AG08395 (cell line): ENCODE data around the gene PHLPP1.

Experiments
- DNase-seq: peaks from one replicate; pipeline ENCODE4 v3.0.0; 2012; ENCODE audit warnings: mixed read lengths, low spot score

The PHLPP1 gene

GRCh38 chr18:62850619-62851306 is 135.4 kb downstream of the PHLPP1 start:
- DNase-seq = no peak

DNA sequence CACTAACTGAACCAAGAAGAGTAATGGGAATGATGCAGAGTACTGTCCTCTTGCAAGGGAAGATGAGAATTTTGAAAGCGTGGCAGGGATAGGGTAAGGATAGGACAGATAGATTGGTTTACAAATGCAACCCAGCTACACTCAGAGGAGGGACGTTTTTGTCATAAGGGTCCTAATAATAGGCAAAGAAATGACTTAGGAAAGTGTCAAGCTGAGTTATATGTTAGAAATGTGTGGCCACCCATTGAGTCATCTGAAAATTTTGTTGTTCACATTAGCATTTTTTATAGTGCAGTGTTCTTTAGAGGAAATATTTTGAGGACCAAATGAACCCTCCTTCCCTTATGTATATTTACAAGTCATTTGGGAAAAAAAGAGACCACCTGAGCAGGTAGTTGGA is 137.5 kb downstream of the PHLPP1 start:
- DNase-seq = peak; percentile 26

DNA sequence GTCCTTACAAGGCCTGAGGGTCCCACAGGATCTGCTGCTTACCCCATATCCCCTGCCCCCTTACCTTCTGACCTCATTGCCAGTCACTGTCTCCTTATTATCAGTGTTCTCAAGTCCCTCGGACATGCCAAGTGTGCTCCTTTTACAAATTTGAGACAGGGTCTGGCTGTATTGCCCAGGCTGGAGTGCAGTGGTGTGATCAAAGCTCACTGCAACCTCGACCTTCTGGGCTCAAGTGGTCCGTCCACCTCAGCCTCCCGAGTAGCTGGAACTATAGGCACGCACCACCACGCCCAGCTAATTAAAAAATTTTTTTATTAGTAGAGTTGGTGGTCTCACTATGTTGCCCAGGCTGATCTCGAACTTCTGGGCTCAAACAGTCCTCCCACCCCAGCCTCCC is 141.0 kb downstream of the PHLPP1 start:
- DNase-seq = no peak

GRCh38 chr18:62857263-62857976 is 142.1 kb downstream of the PHLPP1 start:
- no peak for DNase-seq

DNA sequence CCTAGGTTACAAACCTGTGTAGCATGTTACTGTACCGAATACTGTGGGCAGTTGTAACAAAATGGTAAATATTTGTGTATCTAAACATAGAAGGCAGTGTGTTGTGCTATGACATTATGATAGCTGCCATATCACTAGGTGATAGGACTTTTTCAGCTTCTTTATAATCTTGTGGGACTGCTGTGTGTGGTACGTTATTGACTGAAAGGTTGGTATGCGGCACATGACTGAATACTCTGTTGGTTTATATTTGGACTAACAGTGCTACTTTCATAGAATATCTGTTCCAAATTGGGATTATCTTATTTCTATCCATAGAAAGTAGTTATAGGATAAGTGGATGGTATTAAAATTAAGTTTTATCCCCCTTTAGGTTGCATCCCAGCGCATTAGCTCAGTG is 144.7 kb downstream of the PHLPP1 start:
- no peak for DNase-seq

GRCh38 chr18:62862466-62862865 is 147.1 kb downstream of the PHLPP1 start:
- no peak for DNase-seq

GRCh38 chr18:62863579-62864001 is 148.2 kb downstream of the PHLPP1 start:
- no peak for DNase-seq

- DNase-seq = no peak
These were observed 150.2 kb downstream of the PHLPP1 start for GRCh38 chr18:62865498-62865897.

GRCh38 chr18:62867534-62867933 is 152.2 kb downstream of the PHLPP1 start:
- DNase-seq = no peak

GRCh38 chr18:62868645-62869044 is 153.3 kb downstream of the PHLPP1 start:
- no peak for DNase-seq

GRCh38 chr18:62870643-62871042 is 155.3 kb downstream of the PHLPP1 start:
- DNase-seq = no peak

DNA sequence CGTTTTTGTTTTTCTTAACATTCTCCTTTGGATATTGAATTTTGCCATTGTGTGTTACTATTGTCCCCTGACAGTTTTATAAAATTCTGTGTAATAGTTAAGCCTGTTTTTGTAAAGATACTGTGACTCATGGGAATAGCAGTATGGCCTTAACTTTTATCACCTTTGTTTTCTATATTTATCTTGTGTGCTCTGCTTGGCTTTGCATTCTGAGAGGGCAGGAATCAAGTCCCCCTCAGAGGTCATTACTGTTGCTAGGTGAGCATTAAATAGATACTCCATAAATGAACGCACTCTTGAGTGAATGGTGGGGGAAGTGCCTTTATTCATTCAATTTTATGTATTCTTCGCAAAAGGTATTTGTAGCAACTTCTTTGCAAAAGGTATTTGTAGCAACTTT is 160.0 kb downstream of the PHLPP1 start:
- no peak for DNase-seq

- DNase-seq = no peak
These were observed 160.8 kb downstream of the PHLPP1 start for GRCh38 chr18:62876111-62876510.

DNA sequence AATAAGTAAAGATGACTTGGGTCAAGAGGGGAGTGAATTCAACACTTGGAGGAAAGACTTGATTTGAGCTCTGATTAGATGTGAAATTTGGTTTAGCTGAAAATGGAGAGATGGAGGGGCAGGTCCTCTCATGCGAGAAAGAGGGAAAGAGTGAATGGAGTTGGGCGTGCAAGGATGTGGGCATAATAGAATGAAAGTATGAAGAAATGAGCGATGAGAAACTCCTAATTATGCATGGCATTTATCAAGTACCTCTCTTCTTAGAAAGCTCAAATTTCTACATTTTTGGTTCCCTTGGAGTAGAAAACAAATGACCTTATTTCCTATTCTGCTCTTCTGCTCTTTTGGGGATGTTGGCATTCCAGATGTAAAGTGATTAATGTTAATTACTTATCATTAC is 161.5 kb downstream of the PHLPP1 start:
- no peak for DNase-seq

DNA sequence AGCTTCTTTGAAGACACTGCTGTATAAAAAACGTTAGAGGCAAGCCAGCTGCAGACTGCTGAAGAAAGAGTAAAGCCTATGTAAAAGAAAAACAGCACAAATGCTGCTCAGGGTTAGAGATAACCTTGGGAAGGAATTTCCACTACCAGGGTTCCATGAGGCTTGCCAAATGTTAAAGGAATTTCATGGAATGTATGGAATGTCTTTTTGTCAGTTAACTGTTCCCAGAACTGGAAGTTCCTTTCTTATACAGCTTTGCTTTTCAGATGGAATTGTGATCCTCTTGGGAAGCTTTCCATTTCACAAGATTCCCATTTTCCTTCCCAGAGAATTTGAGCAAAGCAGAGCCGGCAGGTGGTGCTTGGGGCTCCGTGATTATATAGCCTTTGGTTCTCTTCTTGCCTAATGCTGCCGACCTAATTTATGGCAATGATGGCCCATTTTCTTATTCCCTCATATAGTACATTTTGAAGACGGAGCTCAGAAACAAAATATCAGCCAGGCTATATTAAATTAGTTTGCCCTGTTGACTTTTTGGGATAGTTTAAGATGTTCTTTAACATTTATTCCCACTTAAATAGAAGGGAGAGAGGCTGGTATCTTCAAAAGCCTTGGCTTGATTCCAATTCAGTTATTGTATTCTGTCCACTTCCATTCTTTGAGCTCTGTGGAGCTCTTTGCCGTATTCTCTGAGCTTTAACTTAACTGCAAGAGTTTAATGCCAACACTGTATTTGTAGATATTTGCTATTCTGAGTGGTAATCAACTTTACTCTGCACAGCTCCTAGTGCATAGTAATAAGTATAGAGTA is 162.3 kb downstream of the PHLPP1 start:
- DNase-seq = peak; percentile 40

DNA sequence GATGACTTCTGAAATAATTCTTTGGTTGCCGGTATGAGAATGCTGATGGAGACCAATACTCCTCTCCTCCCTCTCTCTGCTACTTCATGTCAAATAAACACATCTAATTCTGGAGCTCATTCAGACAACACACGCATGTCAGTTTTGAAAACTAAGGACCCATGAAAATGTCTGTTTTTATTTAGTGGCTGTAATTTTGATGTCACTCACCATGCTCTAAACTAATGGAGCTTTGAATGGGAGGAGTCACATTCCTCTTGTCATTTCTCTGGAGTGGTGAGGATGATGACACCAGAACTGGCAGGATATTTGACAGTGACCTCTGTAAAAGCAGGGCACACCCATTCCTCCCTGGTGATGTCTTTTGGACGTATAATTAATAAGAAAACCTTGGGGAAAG is 163.0 kb downstream of the PHLPP1 start:
- peak; percentile 22 for DNase-seq

GRCh38 chr18:62880034-62880433 is 164.7 kb downstream of the PHLPP1 start:
- DNase-seq = no peak

DNA sequence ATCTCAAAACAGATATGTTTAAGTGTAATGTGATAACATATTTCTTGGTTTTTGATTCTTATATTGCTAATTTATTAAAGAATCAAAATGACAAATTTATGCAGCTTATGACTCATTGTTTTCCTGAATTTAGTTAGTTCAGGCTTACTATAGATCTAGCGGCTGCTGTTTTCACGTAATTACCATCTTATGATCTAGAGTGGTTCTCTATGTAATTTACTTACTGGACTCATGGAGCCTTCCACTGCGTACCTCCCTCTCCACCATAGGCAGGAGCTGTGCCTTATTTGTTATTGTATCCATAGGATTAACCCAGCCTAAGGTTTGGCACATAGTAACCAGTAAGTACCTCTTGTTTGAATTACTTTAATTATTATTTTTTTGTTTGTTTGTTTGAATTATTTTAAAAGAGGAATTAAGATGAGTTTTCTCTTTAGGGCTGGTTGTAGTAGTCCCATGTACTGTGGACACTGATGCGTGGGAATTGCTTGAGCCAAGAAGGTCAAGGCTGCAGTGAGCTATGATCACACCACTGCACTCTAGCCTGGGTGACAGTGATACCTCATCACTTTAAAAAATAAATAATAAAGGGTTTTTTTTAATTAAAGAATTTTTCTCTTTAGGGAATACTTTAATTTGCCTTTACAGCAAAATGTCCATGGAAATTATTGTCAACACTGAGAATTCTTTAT is 165.5 kb downstream of the PHLPP1 start:
- DNase-seq = no peak

GRCh38 chr18:62881509-62882016 is 166.2 kb downstream of the PHLPP1 start:
- DNase-seq = peak; percentile 92

GRCh38 chr18:62883937-62884735 is 168.8 kb downstream of the PHLPP1 start:
- DNase-seq = no peak

- DNase-seq = no peak
These were observed 170.5 kb downstream of the PHLPP1 start for GRCh38 chr18:62885804-62886203.
